ENCODE data around the gene ARMS2.

DNA sequence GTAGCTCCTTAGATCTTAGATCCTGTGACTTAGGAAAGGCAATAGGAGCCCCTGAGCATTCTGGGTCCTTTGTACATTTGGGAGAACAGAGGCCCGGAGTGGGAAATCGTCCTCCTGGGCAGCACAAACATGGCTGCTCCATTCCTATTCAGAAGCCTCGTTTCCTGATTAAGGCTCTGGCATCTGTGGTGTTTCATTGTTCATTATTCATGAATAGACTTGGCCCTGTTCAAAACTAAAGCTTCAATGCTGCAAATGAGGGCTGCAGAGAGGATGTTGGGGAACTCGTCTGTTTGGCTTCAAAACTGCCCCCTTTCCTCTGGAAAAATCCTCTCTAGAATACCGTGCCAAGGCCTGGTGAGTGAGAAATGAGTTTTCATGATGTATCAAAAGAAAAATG, 3.5 kb downstream of the ARMS2 start:
- TF ChIP-seq CTCF (conservative IDR thresholded peaks at IDR 0.05 in 1 of 2, IDR thresholded peaks at IDR 0.05 in 1 of 2; ENCODE audit: low read depth in 1 of 2, low read length in 2 of 2) (no peak), EZH2 (IDR thresholded peaks at IDR 0.05; ENCODE audit: low read length, missing control alignments) (no peak)
